NCI-H345 (cell line): Measurements from ENCODE around the gene DMXL2.
"Not testable (repeated sequence)": the region's sequence is repeated elsewhere in the genome, so short reads cannot be mapped to it uniquely, and the experiment has no call there.

Experiments used
- DNase-seq: peaks from one replicate; lab custom pipeline; 2025; lab: John Stamatoyannopoulos, UW

DMXL2 gene

DNA sequence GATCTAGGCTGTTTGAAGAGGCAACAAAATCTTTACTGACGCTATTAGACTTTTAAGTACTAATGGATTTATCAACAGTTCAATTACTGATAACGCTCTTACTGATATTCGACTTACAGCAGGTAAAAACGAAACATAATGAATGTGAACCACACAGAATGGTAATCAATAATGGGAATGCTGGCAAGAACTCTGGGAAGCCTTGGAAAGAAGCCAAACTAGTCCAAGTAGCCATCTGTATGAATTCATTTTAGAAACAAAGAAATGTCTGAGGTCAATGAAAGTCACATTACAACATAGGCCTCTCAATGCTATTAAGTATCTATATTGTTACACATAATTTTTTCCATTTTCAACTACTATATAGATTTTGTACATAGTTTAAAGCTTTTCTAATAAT is 130.0 kb downstream of the DMXL2 start:
- peak; percentile 18 for DNase-seq

DNA sequence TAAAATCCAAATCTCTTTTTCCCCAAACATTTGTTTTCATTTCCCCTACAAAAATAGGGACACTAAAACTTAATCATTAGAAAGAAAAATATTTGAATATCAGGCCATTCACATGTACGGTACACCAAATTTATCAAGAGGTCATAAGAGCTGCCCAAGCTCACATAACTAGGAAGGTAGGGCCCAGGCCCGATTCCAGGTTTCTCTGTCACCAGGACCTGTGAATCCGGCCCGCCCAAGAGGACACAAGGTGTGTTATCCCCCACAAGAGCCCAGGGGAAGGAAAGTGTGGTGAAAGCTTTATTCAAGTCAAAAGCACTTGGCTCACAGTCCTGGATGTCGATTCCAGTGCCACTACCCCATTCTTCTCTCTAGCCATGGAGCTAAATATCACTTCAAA is 130.6 kb downstream of the DMXL2 start:
- DNase-seq = no peak

DNA sequence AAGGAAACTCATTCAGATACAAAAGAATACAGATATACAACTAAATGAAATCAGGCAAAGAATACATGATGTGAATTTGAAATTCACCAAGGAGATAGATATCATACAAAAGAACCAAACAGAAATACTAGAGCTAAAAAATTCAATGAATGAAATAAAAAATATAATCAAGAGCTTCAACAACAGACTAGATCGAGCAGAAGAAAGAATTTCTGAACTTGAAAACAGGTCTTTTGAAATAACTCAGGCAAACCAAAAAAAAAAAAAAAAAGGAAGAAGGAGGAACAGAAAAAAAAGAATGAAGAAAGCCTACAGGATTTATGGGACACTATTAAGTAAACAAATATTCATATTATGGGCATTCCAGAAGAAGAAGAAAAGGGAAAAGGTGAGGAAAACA is 137.8 kb downstream of the DMXL2 start:
- no peak for DNase-seq

DNA sequence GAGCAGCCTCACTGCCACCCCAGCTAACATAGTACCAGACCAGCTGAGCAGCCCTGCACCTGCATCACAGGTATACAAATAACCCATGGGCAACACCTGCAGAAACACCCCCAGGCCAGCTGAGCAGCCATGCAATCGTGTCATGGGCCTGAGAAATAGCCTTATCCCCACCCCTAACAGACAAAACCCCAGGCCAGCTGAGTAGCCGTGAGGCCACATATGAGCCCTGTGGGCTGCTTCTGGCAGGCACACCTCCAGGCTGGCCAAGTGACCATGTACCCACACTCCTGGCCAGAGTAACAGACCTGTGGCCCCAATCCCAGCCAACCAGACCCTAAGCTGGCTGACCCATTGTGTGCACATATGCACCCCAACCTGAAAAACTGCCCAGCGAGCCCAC is 138.6 kb downstream of the DMXL2 start:
- no peak for DNase-seq

DNA sequence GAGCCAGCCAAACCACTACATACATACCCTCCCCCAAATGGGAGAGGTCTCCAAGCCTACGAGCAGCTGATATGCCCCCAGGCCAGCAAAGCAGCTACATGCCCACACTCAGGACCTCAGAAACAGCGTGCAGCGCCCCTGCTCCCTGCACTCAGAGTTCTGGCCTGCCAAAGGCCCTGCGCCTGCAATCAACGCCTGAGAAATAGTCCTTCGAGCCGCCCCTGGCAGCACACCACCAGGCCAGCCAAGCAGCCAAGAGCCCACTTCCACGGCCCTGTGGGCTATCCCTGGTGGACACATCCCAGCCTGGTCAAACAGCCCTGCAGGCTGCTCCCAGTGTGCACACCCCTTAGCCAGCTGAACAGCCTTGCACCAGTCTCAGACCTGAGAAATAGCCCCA is 139.1 kb downstream of the DMXL2 start:
- DNase-seq = no peak

DNA sequence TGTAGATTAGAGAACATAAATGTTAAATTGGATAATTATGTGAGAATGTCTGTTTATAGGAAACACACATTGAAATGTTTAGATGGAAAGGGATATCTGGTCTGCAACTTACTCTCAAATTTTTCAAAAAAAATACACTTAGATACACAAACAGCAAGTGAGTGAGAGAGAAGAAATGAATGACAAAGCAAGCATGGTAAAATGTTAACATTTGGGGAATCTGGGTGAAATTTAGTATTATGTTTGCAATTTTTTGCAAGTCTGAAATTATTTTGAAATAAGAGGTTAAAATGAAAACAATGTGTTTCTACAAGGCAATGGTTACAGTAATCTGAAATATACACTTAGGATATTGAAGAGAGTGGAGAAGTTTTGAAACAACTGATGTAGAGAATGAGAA is 146.8 kb downstream of the DMXL2 start:
- DNase-seq = no peak

DNA sequence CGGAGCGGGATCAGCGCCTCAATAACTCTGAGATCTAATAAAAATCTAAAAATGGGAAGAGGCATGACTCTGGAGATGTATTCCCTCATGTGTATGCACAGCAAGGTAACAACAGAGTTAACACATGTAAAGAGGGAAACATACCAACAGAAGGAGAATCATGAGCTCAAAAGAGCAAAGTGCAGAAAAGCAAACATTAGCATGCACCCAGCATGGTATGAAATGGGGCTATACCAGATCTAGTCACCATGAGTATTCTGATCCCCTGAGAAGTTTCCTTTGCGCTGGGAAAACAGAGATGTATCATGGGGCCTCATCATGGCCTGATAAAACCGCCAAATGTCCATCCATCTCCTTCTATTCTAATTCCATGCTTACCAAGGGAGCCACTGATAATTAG is 152.1 kb downstream of the DMXL2 start:
- no peak for DNase-seq

DNA sequence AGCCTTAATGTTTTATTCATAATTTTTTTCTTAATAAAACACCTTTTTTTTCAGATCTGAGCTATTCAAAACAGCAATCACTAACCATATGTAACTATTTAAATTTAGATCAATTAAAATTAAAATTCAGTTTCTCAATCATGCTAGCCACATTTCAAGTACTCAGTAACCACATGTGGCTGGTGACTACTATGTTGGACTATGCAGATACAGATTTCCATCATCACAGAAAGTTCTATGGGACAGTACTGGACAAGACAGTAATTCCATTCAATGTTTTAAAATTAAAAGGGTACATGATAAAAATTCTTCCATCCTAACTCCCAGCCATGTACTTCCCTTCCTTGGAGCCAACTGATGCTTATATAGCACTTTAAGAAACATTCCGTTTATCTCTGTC is 161.8 kb downstream of the DMXL2 start:
- DNase-seq = no peak

DNA sequence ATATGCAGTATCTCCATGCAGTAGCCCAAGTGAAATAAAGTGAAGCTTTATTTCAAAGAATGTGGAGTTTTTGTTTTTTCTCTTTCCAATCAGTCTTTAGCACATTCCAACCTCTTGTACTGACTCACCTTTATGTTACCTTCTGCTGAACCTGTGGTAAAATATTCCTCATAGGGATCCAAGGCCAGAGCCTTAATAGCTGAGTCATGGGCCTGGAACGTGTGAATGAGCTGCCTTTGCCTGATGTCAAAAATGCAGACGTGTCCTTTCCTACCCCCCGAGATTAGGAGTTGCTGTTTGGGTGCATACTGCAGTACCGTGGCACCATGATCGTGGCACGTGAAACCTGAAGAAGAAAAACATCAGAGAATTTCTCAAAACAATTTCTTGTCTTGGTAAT is 172.6 kb downstream of the DMXL2 start:
- no peak for DNase-seq

DNA sequence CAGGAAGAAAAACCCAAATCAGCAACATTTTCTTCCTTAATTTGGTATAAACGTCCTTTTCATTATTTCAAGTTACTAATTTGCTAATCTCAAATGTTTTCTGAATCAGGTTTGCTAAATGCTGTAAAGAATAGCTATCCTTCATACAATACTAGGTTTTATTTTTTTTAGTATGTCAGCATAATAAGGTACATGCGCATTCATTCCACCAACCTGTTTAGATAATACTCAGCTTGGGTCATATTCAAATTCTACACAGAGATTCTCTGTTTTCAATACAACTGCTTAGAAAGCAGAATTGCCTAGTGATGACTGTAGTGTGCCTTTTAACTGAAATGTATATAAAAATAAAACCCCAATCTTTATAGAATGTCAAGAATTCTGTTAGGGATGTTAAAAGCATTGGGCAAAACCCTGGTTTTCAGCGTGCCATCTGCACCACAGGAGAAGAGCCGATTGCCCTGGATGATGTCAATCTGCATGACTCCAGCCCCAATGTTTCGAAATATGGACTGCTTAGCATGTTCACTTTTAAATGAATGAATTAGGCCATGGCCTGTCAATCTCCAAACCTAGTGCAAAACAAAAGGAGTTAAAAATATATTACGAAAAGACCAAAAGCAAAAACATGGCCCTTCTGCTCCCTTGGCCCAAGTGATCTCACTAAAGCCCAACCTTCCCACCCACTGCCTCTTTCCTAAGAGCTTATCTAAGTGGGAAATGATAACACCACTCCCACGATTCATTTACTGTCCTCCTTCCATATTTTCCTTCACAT is 173.8 kb downstream of the DMXL2 start:
- DNase-seq = no peak

DNA sequence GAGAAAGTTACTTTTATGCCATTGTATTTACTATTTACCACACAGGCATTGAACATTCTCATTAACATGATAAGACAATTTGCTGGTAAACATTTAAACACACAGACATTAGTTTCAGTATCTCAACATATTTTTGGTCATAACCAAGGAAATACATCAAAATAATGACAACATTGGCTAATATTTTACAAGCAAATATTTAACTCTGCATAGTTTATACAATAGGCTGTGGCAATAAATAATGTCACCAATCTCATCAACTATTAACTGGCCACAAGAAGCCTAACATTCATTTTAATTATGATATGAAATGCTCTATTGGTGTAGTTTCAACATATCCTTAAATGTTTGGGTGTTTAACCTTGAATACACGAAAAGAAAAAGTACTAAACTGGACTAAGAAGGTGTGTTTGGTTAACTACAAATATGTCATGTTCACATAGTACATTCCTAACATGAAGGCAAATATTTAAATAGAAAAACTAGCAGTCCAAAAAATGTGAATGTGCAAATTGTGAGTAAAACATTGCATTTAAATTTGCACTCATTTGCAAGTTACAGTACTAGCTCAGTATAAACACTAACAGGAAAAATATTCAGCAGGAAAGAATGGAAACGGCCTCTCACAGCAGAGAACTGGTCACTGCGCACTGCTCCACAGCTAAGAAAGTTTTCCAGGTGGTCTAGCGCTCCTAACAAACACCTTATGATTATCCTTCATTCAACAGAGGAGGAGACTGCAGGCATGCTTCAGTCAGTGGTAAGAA is 174.5 kb downstream of the DMXL2 start:
- DNase-seq = no peak

DNA sequence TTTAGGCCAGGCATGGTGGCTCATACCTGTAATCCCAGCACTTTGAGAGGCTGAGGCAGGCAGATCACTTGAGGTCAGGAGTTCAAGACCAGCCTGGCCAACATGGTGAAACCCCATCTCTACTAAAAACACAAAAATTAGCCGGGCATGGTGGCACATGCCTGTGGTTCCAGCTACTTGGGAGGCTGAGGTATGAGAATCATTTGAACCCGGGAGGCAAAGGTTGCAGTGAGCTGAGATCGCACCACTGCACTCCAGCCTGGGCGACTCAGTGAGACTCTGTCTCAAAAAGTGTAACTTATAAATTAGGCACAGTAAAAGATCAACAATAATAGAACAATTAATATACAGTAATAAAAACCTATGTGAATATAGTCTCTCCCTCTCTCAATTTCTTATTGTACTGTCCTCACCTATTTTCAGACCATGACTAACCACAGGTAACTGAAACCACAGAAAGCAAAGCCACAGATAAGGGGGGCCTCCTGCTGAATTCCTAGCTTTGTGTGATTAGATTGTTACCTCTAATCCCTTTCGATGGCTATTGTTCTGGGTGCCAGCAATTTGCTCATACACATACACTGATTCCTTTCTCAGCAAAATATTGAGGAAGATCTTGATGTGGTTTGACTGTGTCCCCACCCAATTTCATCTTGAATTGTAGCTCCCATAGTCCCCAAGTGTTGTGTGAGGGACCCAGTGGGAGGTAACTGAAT is 176.4 kb downstream of the DMXL2 start:
- DNase-seq = not testable (repeated sequence)

DNA sequence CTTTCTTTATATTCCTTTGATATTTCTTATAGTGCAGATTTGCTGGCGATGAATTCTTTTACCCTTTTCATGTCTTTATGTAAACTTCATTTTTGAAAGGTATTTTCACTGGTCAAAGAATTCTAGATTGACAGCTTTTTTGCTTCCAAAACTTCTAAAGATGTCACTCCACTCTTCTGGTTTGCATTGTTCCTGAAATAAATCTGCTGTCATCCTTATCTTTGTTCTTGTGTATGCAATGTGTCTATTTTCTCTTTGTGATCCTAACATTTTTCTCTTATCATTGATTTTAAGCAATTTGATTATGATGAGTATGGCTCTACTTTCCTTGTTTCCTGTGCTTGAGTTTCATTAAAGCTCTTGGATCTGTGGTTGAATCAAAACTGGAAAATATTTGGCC is 177.8 kb downstream of the DMXL2 start:
- DNase-seq = no peak

DNA sequence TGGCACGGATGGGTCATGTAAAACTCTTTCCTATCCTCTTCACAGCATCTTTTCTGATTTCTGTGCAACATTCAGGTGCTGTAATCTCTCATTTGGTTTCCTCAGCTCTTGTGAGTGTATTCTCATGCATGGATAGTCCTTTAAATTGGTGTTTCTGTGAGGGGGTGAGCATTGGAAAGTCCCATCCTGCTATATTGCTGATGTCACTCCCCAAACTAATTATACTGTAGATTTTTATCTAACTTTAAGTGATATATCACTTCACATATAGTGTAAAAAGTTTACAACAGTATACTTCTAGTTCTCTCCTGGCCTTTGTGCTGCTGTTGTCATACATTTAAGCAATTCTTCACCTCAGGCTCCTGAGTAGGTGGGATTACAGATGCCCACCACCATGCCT is 178.5 kb downstream of the DMXL2 start:
- no peak for DNase-seq

DNA sequence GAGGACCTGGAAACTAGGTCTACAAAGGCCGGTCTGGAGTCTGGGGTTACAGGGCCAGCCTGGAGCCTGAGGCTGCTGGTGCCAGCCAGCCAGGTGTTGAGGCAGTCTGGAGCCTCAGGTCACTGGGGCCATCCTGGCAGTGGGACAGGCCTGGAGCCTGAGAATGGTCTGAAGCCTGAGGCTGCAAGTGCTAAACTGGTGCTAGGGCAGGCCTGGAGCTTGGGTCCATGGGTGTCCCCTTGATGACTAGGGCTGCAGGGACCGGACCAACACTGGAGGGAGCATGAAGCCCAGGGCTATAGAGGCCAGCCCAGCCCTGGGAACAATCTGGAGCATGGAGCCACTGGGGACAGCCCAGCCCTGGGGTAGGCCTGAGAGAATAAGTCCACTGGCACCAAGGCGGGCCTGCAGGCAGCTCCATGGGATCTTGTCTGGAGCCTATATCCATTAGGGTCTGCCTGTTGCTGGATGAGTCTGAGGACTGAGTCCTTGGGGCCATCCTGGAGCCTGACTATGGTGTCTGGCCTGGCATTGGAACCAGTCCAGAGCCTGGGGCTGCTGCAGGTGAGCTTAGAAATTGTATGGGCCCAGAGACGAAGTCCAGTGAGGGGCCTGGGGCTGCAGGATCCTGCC is 179.2 kb downstream of the DMXL2 start:
- DNase-seq = no peak

DNA sequence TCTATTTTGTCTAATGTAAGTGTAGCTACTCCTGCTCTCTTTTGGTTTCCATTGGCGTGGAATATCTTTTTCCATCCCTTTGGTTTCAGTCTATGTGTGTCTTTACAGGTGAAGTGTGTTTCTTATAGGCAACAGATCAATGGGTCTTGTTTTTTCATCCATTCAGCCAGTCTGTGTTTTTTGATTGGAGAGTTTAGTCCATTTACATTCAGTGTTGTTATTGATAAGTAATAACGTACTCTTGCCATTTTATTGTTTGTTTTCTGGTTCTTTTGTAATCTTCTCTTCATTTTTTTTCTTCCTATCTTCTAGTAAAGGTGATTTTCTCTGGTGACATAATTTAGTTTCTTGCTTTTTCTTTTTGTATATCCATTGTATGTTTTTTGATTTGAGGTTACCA is 184.0 kb downstream of the DMXL2 start:
- DNase-seq = no peak

DNA sequence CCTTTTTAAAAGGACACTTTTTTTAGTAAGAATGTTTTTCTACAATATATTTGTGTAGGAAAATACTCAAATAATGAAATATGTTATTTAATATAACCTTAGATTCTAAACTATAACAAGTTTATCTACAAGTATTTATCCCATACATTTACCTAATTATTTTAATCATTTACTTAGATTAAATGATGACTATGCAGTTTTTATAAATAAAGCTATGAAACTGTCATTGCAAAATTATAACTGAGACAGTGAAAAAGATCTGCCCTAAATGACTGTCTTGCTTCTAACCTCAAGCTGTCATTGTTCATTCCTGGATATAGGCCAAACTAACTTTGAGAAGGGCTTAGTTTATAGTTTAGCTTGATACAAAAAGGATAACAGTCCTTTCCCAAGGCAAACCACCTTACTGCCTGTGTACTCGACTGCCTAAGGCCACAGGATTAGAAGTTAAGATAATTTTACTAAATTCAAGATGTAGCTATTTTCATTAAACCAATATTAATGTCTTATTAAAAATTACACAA is 197.0 kb downstream of the DMXL2 start:
- DNase-seq = no peak

DNA sequence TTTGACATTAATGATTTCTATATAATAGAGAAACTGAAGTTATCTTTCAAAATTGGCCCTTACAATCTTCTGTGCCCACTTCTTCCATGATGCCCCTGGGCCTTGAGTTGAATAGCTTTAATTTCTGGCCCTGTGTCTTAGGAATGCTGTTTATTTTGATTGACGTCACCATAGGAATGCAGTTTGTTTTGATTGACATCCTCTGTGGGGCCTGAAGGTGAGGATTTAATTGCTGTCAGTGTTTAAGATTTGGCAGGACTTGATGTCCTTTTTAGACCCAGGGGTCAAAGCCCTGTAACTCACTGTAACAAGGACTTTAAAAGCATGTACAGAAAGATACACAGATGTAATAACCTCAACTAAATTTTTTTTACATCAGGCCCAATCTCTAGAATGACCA is 197.8 kb downstream of the DMXL2 start:
- DNase-seq = no peak

DNA sequence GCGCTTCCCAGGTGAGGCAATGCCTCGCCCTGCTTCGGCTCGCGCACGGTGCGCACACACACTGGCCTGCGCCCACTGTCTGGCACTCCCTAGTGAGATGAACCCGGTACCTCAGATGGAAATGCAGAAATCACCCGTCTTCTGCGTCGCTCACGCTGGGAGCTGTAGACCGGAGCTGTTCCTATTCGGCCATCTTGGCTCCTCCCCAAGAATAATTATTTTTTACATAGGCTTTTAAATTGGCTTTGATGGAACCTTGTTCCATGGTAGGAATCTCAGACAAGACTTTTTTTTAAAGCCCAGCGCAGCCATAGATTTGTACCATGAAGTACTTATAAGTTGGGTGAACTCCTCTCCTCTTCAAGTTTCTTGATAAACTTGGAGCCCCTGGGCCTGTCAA is 199.5 kb downstream of the DMXL2 start:
- not testable (repeated sequence) for DNase-seq

DNA sequence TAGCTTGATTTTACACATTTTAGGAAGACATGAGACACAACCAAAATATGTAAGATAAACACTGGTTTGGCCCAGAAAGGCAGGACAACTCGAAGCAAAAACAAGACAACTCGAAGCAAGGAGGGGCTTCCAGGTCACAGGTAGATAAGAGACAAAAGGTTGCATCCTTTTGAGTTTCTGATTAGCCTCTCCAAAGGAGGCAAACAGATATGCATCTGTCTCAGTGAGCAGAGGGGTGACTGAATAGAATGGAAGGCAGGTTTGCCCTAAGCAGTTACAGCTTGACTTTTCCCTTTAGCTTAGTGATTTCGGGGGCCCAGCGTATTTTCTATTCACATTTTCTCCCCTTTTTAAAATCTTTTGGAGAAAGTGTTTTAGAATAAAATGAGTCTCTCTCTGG is 206.4 kb downstream of the DMXL2 start:
- no peak for DNase-seq

DNA sequence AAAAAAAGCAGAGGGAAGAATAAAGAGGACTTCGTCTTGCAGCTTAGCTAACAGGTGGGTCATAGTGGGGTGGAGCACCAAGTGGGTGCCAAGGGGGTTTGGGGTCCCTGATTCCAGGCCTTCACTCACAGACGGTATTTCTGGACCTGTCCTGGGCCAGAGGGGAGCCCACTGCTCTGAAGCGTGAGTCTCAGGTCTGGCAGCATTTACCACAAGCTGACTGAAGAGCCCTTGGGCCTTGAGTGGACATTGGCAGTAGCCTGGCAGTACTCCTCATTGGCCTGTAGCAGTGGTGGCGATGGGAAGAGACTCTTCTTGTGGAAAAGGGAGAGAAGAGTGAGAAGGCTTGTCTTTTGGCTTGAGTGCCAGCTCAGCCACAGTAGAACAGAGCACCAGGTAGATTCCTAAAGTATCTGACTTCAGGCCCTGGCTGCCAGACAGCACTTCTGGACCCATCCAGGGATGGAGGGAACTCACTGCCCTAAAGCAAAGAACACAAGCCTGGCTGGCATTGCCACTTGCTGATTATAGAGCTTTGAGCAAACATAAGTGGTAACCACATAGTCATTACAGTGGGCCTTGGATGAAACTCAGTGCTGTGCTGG is 208.2 kb downstream of the DMXL2 start:
- DNase-seq = no peak
